ENCODE data around the gene PSME3IP1.

PSME3IP1 gene

GRCh38 chr16:57185945-57186871 lies at the start of gene PSME3IP1, which contains the start of gene RSPRY1:
Gene PSME3IP1 (minus strand): TSS chr16:57186039. CDS start chr16:57173854, 12,185 bp downstream.
Gene RSPRY1 (plus strand): TSS chr16:57186329. CDS start chr16:57204659, 18,330 bp downstream.
- Histone ChIP-seq H3K27ac (ENCODE audit: low read depth, low read length) (peak within 1 kb of the TSS; percentile 97), H3K4me1 (ENCODE audit: control insufficient read depth, insufficient read depth, low read length) (peaks cover 12% of the 10 kb centered on the region), H3K9ac (ENCODE audit: low read length) (peak within 1 kb of the TSS; percentile 88), H3K36me3 (ENCODE audit: control insufficient read depth, insufficient read depth, low read length) (no peaks in the 10 kb centered on the region), H3K27me3 (ENCODE audit: control insufficient read depth, insufficient read depth, low read length) (no peaks in the 10 kb centered on the region), H3K4me3 (ENCODE audit: low read length) (peak within 1 kb of the TSS; percentile 97)

- Histone ChIP-seq H3K36me3 (ENCODE audit: control insufficient read depth, insufficient read depth, low read length) (peaks cover 36% of the 10 kb centered on the region), H3K9ac (ENCODE audit: low read length) (no peak overlapping the region), H3K4me1 (ENCODE audit: control insufficient read depth, insufficient read depth, low read length) (no peaks in the 10 kb centered on the region), H3K27me3 (ENCODE audit: control insufficient read depth, insufficient read depth, low read length) (no peaks in the 10 kb centered on the region), H3K4me3 (ENCODE audit: low read length) (no peak overlapping the region), H3K27ac (ENCODE audit: low read depth, low read length) (no peak overlapping the region)
These were observed 49.5 kb upstream of the PSME3IP1 start for GRCh38 chr16:57235128-57236021.

GRCh38 chr16:57234707-57235092 lies 48.9 kb upstream of the PSME3IP1 start:
- Histone ChIP-seq H3K27ac (ENCODE audit: low read depth, low read length) (no peak overlapping the region), H3K36me3 (ENCODE audit: control insufficient read depth, insufficient read depth, low read length) (peaks cover 36% of the 10 kb centered on the region), H3K9ac (ENCODE audit: low read length) (no peak overlapping the region), H3K27me3 (ENCODE audit: control insufficient read depth, insufficient read depth, low read length) (no peaks in the 10 kb centered on the region), H3K4me1 (ENCODE audit: control insufficient read depth, insufficient read depth, low read length) (no peaks in the 10 kb centered on the region), H3K4me3 (ENCODE audit: low read length) (no peak overlapping the region)

DNA sequence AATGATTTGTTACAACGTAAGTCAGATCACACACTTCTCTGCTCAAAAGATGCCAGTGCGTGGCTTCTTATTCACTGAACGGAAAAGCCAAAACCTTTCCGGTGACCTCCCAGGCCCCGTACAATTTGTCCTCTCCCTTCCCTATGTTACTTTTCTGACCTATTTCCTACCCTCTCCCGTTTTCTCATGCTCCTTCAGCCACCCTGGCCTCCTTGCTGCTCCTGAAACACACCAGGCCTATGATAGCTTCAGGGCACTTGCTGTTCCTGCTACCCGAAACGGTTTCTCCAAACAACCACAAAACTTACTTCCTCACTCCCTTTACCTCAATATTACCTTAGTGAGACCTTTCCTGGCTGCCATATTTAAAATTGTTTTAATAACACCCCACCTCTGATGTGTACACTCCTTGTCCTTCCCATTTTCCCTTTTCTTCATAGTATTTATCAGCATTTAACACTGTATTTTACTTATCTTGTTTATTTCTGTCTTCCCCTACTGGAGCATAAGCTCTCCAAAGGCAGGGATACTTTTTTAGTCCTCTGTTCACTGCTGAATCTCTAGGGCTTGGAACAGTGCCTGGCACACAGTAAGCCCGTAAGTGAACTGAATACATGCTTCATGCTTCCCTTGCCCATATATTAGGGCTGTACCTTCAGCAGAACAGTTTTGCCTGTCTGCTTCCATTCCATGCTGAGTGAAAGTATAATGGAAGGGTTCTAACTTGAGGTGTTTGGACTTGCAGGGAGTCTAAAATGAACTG lies 48.3 kb upstream of the PSME3IP1 start:
- no peaks in the 10 kb centered on the region for H3K4me1 ChIP-seq (ENCODE audit: control insufficient read depth, insufficient read depth, low read length)
- peaks cover 36% of the 10 kb centered on the region for H3K36me3 ChIP-seq (ENCODE audit: control insufficient read depth, insufficient read depth, low read length)
- no peaks in the 10 kb centered on the region for H3K27me3 ChIP-seq (ENCODE audit: control insufficient read depth, insufficient read depth, low read length)
- H3K4me3 ChIP-seq (ENCODE audit: low read length), result no peak overlapping the region
- H3K27ac ChIP-seq (ENCODE audit: low read depth, low read length), result no peak overlapping the region
- H3K9ac ChIP-seq (ENCODE audit: low read length), result no peak overlapping the region

GRCh38 chr16:57231821-57232350 lies 46.0 kb upstream of the PSME3IP1 start:
- Histone ChIP-seq H3K4me1 (ENCODE audit: control insufficient read depth, insufficient read depth, low read length) (no peaks in the 10 kb centered on the region), H3K9ac (ENCODE audit: low read length) (no peak overlapping the region), H3K27me3 (ENCODE audit: control insufficient read depth, insufficient read depth, low read length) (no peaks in the 10 kb centered on the region), H3K36me3 (ENCODE audit: control insufficient read depth, insufficient read depth, low read length) (peaks cover 41% of the 10 kb centered on the region), H3K4me3 (ENCODE audit: low read length) (no peak overlapping the region), H3K27ac (ENCODE audit: low read depth, low read length) (no peak overlapping the region)

GRCh38 chr16:57229079-57229478 lies 43.2 kb upstream of the PSME3IP1 start:
- no peaks in the 10 kb centered on the region for H3K27me3 ChIP-seq (ENCODE audit: control insufficient read depth, insufficient read depth, low read length)
- no peaks in the 10 kb centered on the region for H3K4me1 ChIP-seq (ENCODE audit: control insufficient read depth, insufficient read depth, low read length)
- H3K27ac ChIP-seq (ENCODE audit: low read depth, low read length), result no peak overlapping the region
- peaks cover 41% of the 10 kb centered on the region for H3K36me3 ChIP-seq (ENCODE audit: control insufficient read depth, insufficient read depth, low read length)
- H3K4me3 ChIP-seq (ENCODE audit: low read length), result no peak overlapping the region
- H3K9ac ChIP-seq (ENCODE audit: low read length), result no peak overlapping the region

GRCh38 chr16:57226701-57227621 lies 41.1 kb upstream of the PSME3IP1 start:
- Histone ChIP-seq H3K36me3 (ENCODE audit: control insufficient read depth, insufficient read depth, low read length) (peaks cover 28% of the 10 kb centered on the region), H3K9ac (ENCODE audit: low read length) (no peak overlapping the region), H3K27me3 (ENCODE audit: control insufficient read depth, insufficient read depth, low read length) (no peaks in the 10 kb centered on the region), H3K27ac (ENCODE audit: low read depth, low read length) (no peak overlapping the region), H3K4me3 (ENCODE audit: low read length) (no peak overlapping the region), H3K4me1 (ENCODE audit: control insufficient read depth, insufficient read depth, low read length) (no peaks in the 10 kb centered on the region)

DNA sequence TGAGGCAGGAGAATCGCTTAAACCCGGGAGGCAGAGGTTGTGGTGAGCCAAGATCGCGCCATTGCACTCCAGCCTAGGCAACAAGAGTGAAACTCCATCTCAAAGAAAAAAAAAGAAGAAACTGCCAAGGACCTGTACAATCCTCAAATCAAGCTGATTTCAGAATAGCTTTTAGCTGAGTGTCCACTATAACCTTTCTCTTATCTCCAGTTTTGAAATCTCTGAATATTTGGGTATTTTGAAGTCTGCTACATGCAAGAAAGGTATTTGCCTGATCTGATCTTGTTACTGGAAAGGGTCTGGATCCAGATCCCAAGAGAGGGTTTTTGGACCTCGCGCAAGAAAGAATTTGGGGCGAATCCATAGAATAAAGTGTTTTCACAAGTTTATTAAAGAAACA lies 40.1 kb upstream of the PSME3IP1 start:
- no peak overlapping the region for H3K27ac ChIP-seq (ENCODE audit: low read depth, low read length)
- H3K4me1 ChIP-seq (ENCODE audit: control insufficient read depth, insufficient read depth, low read length), result no peaks in the 10 kb centered on the region
- no peak overlapping the region for H3K4me3 ChIP-seq (ENCODE audit: low read length)
- H3K27me3 ChIP-seq (ENCODE audit: control insufficient read depth, insufficient read depth, low read length), result no peaks in the 10 kb centered on the region
- H3K36me3 ChIP-seq (ENCODE audit: control insufficient read depth, insufficient read depth, low read length), result peaks cover 27% of the 10 kb centered on the region
- H3K9ac ChIP-seq (ENCODE audit: low read length), result no peak overlapping the region

GRCh38 chr16:57224651-57225335 lies 39.0 kb upstream of the PSME3IP1 start:
- H3K4me1 ChIP-seq (ENCODE audit: control insufficient read depth, insufficient read depth, low read length), result no peaks in the 10 kb centered on the region
- H3K9ac ChIP-seq (ENCODE audit: low read length), result no peak overlapping the region
- peaks cover 30% of the 10 kb centered on the region for H3K36me3 ChIP-seq (ENCODE audit: control insufficient read depth, insufficient read depth, low read length)
- no peaks in the 10 kb centered on the region for H3K27me3 ChIP-seq (ENCODE audit: control insufficient read depth, insufficient read depth, low read length)
- no peak overlapping the region for H3K27ac ChIP-seq (ENCODE audit: low read depth, low read length)
- no peak overlapping the region for H3K4me3 ChIP-seq (ENCODE audit: low read length)

DNA sequence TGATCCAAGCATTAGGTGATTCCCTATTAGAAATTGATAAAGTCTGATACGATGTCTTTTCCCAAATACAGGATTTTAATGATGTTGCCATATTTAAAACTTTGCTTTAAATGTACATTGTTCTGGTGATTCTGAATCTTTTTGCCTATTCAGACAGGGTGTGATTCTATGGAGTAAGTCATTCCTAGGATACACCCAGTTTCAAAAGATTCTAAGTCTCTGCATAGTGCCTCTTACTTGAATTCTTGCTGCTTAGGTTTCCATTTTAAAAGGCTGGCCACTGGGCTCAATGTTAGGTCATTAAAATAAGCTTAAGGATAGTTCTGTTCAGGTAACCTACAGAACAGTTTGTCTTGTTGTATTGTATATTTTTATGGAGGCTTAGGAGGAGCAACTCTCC lies 37.2 kb upstream of the PSME3IP1 start:
- Histone ChIP-seq H3K27me3 (ENCODE audit: control insufficient read depth, insufficient read depth, low read length) (no peaks in the 10 kb centered on the region), H3K36me3 (ENCODE audit: control insufficient read depth, insufficient read depth, low read length) (peaks cover 34% of the 10 kb centered on the region), H3K27ac (ENCODE audit: low read depth, low read length) (no peak overlapping the region), H3K9ac (ENCODE audit: low read length) (no peak overlapping the region), H3K4me1 (ENCODE audit: control insufficient read depth, insufficient read depth, low read length) (no peaks in the 10 kb centered on the region), H3K4me3 (ENCODE audit: low read length) (no peak overlapping the region)

All from rectal smooth muscle tissue (tissue), 1 donor.